KMS-11 (cell line): ENCODE measurements around the gene LSM7.

ENCODE experiments used
- H2AFZ ChIP-seq: fragments of 200-600 bp; sonication (generic); 2 replicates; pipeline ENCODE4 v1.6.1; 2016; ENCODE audit warnings: antibody characterized with exemption, mixed run types, low read depth
- H3K27ac ChIP-seq: fragments of 200-600 bp; sonication (generic); 2 replicates; pipeline ENCODE4 v1.6.1; 2016; ENCODE audit warnings: mild to moderate bottlenecking, mixed run types
- H3K27me3 ChIP-seq: fragments of 200-600 bp; sonication (generic); 2 replicates; pipeline ENCODE4 v1.6.1; 2017; ENCODE audit warnings: mild to moderate bottlenecking, low read depth, mixed run types, moderate library complexity; ENCODE audit not compliant: insufficient read depth
- H3K36me3 ChIP-seq: fragments of 200-600 bp; sonication (generic); 2 replicates; pipeline ENCODE4 v1.6.1; 2017; ENCODE audit warnings: mild to moderate bottlenecking, mixed run types; ENCODE audit not compliant: insufficient read depth
- H3K4me1 ChIP-seq: fragments of 200-600 bp; sonication (generic); 2 replicates; pipeline ENCODE4 v1.6.1; 2016; ENCODE audit warnings: mild to moderate bottlenecking, low read depth, mixed run types; ENCODE audit not compliant: poor library complexity, severe bottlenecking
- H3K4me2 ChIP-seq: fragments of 200-600 bp; sonication (generic); 2 replicates; pipeline ENCODE4 v1.7.0; 2016; ENCODE audit warnings: mild to moderate bottlenecking, mixed run types
- H3K4me3 ChIP-seq: fragments of 200-600 bp; sonication (generic); IDR thresholded peaks from 2 replicates; pipeline ENCODE4 v1.6.1; 2017; ENCODE audit warnings: low read depth, low read length, mixed read lengths; ENCODE audit not compliant: insufficient read depth
- H3K79me2 ChIP-seq: fragments of 200-600 bp; sonication (generic); 2 replicates; pipeline ENCODE4 v1.6.1; 2016; ENCODE audit warnings: low read depth, mixed run types; ENCODE audit not compliant: insufficient read depth
- H3K9ac ChIP-seq: fragments of 200-600 bp; sonication (generic); 2 replicates; pipeline ENCODE4 v1.6.1; 2016; ENCODE audit warnings: mild to moderate bottlenecking, mixed run types
- H4K20me1 ChIP-seq: fragments of 200-600 bp; sonication (generic); 2 replicates; pipeline ENCODE4 v1.6.1; 2016; ENCODE audit warnings: mild to moderate bottlenecking, mixed run types; ENCODE audit not compliant: insufficient read depth
- TF ChIP-seq, protein P1 (sequence below): fragments of 200-600 bp; sonication (generic); conservative IDR thresholded peaks from 2 replicates; pipeline ENCODE4 v1.6.1; 2017; ENCODE audit warnings: low read depth, mild to moderate bottlenecking, antibody characterized with exemption, low read length, moderate library complexity, mixed read lengths

The LSM7 gene

DNA sequence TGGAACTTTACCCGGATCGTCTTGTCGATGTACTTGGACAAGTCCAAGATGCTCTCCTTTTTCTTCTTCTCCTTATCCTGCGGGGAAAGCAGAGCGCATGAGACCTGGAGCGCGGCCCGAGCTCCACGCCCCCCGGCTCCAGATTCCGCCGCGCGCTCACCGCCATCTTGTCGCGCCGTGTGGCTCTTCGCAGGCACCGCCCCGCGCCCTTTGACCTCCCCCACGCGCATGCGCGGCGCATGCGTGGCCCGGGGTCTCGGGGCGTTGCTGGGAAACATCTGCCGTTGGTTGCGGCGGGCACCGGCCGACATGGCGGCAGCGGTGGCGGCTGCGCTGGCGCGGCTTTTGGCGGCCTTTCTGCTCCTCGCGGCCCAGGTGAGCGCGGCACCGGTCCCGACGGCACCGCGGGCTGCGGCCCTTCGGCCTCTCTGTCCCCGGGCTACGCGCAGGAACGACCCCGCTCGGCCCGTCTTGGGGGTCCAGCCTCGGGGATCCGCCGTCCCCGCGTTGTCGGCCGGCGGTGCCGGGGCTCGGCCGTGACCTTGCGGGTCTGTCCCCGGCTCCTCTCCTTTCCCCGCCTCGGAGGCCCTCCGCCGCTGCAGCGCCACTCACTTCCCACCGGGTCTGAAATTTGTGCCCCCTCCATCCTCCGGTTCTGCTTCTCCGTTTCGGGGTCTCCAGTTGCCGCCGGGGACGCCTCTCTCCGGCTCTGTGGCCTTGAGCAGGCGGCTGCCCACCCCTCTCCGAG, at the start of gene LSM7, which contains the start of gene SPPL2B:
LSM7 (minus strand) TSS at position 186 of the 748 bp plus-strand sequence; CDS start at position 166, 20 bp downstream.
SPPL2B (plus strand) TSS at position 284 of the 748 bp plus-strand sequence; CDS start at position 310, 26 bp downstream.
- Histone ChIP-seq H2AFZ (peak within 1 kb of the TSS; percentile 56), H3K79me2 (peaks cover 53% of the 10 kb centered on the region), H3K9ac (peak within 1 kb of the TSS; percentile 83), H3K27me3 (no peaks in the 10 kb centered on the region), H4K20me1 (no peaks in the 10 kb centered on the region), H3K36me3 (no peaks in the 10 kb centered on the region), H3K4me3 (no peak within 1 kb of the TSS), H3K27ac (peak within 1 kb of the TSS; percentile 56), H3K4me1 (peaks cover 24% of the 10 kb centered on the region), H3K4me2 (peak within 1 kb of the TSS; percentile 96)
- TF ChIP-seq, protein P1, sequence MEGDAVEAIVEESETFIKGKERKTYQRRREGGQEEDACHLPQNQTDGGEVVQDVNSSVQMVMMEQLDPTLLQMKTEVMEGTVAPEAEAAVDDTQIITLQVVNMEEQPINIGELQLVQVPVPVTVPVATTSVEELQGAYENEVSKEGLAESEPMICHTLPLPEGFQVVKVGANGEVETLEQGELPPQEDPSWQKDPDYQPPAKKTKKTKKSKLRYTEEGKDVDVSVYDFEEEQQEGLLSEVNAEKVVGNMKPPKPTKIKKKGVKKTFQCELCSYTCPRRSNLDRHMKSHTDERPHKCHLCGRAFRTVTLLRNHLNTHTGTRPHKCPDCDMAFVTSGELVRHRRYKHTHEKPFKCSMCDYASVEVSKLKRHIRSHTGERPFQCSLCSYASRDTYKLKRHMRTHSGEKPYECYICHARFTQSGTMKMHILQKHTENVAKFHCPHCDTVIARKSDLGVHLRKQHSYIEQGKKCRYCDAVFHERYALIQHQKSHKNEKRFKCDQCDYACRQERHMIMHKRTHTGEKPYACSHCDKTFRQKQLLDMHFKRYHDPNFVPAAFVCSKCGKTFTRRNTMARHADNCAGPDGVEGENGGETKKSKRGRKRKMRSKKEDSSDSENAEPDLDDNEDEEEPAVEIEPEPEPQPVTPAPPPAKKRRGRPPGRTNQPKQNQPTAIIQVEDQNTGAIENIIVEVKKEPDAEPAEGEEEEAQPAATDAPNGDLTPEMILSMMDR: no peak

DNA sequence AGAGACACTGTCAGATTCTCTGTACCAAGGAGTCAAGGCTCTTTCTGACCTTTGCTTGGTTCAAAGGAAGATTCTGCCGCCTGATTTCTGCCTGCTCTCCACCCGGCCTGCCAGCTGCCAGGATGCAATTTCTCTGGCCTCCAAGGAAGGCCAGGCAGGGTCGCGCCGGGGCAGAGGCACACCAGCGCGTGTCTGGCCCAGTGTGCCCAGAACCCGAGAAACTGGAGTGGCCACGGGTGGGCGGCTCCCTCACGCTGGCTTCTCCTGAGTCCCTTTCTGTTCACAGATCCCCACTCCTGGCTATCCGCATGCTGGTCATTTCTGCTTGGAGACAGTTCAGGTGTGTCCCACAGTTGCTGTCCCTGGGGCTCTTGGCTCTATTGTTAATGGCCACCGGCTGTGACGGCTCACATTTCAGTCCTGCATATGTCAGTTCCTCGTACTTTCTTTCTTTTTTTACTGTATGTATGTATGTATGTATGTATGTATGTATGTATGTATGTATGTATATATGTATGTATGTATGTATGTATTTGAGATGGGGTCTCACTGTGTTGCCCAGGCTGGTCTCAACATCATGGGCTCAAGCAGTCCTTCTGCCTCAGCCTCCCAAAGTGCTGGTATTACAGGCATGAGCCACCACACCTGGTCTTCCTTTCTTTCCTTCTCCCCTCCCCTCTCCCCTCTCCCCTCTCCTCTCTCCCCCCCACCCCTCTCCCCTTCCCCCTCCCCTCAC, 48.6 kb upstream of the LSM7 start:
- TF ChIP-seq, protein P1: no peak
- H3K27ac ChIP-seq: no peak overlapping the region
- H2AFZ ChIP-seq: no peak overlapping the region
- no peak overlapping the region for H3K4me2 ChIP-seq
- H3K4me3 ChIP-seq: no peak overlapping the region
- no peaks in the 10 kb centered on the region for H3K79me2 ChIP-seq
- no peaks in the 10 kb centered on the region for H4K20me1 ChIP-seq
- no peaks in the 10 kb centered on the region; the same call in 1 of the 2 replicates for H3K27me3 ChIP-seq
- no peak overlapping the region for H3K9ac ChIP-seq
- H3K36me3 ChIP-seq: no peaks in the 10 kb centered on the region
- H3K4me1 ChIP-seq: no peaks in the 10 kb centered on the region

DNA sequence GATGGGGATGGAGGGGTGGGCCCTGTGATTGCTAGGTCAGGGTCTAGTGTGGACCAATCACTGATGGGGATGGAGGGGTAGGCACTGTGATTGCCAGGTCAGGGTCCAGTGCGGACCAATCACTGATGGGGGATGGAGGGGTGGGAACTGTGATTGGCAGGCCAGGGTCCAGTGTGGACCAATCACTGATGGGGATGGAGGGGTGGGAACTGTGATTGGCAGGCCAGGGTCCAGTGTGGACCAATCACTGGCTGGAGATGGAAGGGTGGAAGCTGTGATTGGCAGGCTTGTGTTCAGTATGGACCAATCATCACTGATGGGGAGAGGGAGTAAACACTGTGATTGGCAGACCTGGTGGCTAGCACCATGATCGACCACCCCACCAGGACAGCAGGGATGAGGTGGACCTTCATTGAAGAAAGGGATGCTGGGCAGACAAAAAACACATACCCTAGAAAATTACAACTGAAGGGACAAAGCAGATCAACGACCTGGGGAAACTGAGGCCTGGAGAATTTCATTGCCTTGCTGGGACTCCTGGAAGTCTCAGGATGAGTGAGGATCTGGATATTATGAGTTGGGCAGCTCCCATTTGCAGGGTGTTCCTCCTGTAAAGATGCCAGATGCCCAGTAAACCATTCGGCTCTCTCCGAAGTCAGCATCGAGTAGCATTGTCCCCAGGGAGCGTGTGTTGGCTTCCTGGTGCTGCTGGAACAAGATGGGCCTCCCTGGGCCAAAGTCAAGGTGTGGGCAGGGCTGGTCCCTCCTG, 47.2 kb upstream of the LSM7 start:
- Histone ChIP-seq H3K9ac (no peak overlapping the region), H4K20me1 (no peaks in the 10 kb centered on the region), H3K79me2 (no peaks in the 10 kb centered on the region), H3K4me1 (no peaks in the 10 kb centered on the region), H3K27ac (no peak overlapping the region), H3K4me2 (no peak overlapping the region), H3K4me3 (no peak overlapping the region), H3K36me3 (no peaks in the 10 kb centered on the region), H3K27me3 (no peaks in the 10 kb centered on the region; the same call in 1 of the 2 replicates), H2AFZ (no peak overlapping the region)
- TF ChIP-seq, protein P1: no peak

DNA sequence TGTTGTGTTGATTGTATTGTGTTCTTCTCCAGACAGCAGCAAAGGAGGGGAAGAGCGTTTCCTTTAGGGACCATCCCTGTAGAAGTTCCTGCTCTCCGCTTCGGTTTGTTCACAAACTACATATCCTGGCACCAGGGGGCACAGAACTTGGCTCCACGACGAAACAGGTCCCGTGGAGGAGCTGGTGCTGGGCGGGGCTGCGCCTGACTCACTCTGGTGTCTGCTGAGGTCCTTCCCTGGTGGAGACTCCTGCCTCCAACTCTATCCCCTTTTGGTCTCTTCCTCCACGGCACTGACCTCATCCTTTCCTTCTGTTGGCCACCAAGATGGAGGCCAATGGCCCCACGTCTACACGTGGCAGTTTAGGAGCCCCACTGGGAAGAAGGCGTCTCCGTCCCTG, 46.4 kb upstream of the LSM7 start:
- TF ChIP-seq, protein P1: no peak

More for the DNA sequence above, 46.4 kb upstream of the LSM7 start:
- H3K36me3 ChIP-seq: no peaks in the 10 kb centered on the region
- no peak overlapping the region for H3K4me2 ChIP-seq
- no peaks in the 10 kb centered on the region for H3K79me2 ChIP-seq
- peaks cover 2% of the 10 kb centered on the region for H3K4me1 ChIP-seq
- H3K4me3 ChIP-seq: no peak overlapping the region
- no peaks in the 10 kb centered on the region for H4K20me1 ChIP-seq
- no peak overlapping the region for H2AFZ ChIP-seq
- H3K27ac ChIP-seq: no peak overlapping the region
- H3K9ac ChIP-seq: no peak overlapping the region
- H3K27me3 ChIP-seq: no peaks in the 10 kb centered on the region; the same call in 1 of the 2 replicates
